ENCODE data around the gene CHCHD6. TPM values are rescaled to one million over a fixed set of nuclear protein-coding genes. Genes with fewer than 3 reads are reported as not detected.

Gene CHCHD6
- total RNA-seq, 2 donors from 2014 or later: 8.4 to 10.9 TPM

- Histone ChIP-seq H3K9me3 (no peaks in the 10 kb centered on the region), H3K27me3 (no peaks in the 10 kb centered on the region), H3K4me3 (no peak overlapping the region), H3K27ac (no peak overlapping the region), H3K36me3 (no peaks in the 10 kb centered on the region), H3K4me1 (peaks cover 0 to 42% of the 10 kb centered on the region in 2 donors)
- no peak for DNase-seq (ENCODE audit: low spot score)
- TF ChIP-seq CTCF (IDR thresholded peaks at IDR 0.05): no peak
Measured at GRCh38 chr3:127005864-127006500, 301.9 kb downstream of the CHCHD6 start.

- DNase-seq (ENCODE audit: low spot score): no peak
- Histone ChIP-seq H3K27ac (no peak overlapping the region), H3K36me3 (no peaks in the 10 kb centered on the region), H3K4me3 (no peak overlapping the region), H3K9me3 (no peaks in the 10 kb centered on the region), H3K4me1 (peaks cover 0 to 42% of the 10 kb centered on the region in 2 donors), H3K27me3 (no peaks in the 10 kb centered on the region)
- TF ChIP-seq CTCF (IDR thresholded peaks at IDR 0.05): no peak
Measured at GRCh38 chr3:127006781-127007436, 302.9 kb downstream of the CHCHD6 start.

GRCh38 chr3:127008236-127008635 lies 304.2 kb downstream of the CHCHD6 start:
- Histone ChIP-seq H3K36me3 (peaks cover 5% of the 10 kb centered on the region), H3K4me3 (no peak overlapping the region), H3K27ac (no peak overlapping the region), H3K9me3 (no peaks in the 10 kb centered on the region), H3K4me1 (peaks cover 0 to 29% of the 10 kb centered on the region in 2 donors), H3K27me3 (no peaks in the 10 kb centered on the region)
- no peak for TF ChIP-seq CTCF (IDR thresholded peaks at IDR 0.05)
- no peak for DNase-seq (ENCODE audit: low spot score)

- H3K36me3 ChIP-seq: peaks cover 18% of the 10 kb centered on the region
- H3K4me3 ChIP-seq: no peak overlapping the region
- peaks cover 0 to 27% of the 10 kb centered on the region in 2 donors for H3K4me1 ChIP-seq
- H3K27me3 ChIP-seq: no peaks in the 10 kb centered on the region
- no peaks in the 10 kb centered on the region for H3K9me3 ChIP-seq
- TF ChIP-seq CTCF (IDR thresholded peaks at IDR 0.05): no peak
- no peak overlapping the region for H3K27ac ChIP-seq
- no peak for DNase-seq (ENCODE audit: low spot score)
Measured at GRCh38 chr3:127009531-127009930, 305.5 kb downstream of the CHCHD6 start.

Other genes with a start within 250 kb of the CHCHD6 start
- gene ZXDC, start 228.3 kb upstream of the CHCHD6 start, total RNA-seq: 10 to 100 TPM; 18.9 to 25.5 TPM
- gene UROC1, start 186.5 kb upstream of the CHCHD6 start, total RNA-seq: not detected
- gene CHST13, start 180.1 kb upstream of the CHCHD6 start, total RNA-seq: under 1 TPM in 1 of 2 donors, not detected in 1; 0.90 TPM
- not detected for gene C3orf22, start 145.3 kb upstream of the CHCHD6 start, total RNA-seq
- 1 to 10 TPM; 5.0 to 6.8 TPM for gene TXNRD3, start 49.1 kb upstream of the CHCHD6 start, total RNA-seq

All from right atrium auricular region (tissue), 2 donors.